GM23338 (cell line): ENCODE data around the gene IL13RA2. TPM values are rescaled to one million over a fixed set of nuclear protein-coding genes. Genes with fewer than 3 reads are reported as not detected.

Source experiments
- ATAC-seq: fragments of 200-7000 bp; cut with Tn5 transposase; 3 replicates; pipeline ENCODE4 v1.9.1; 2020
- DNase-seq: peaks from one replicate; pipeline ENCODE4 v3.0.0-alpha.2; 2015; ENCODE audit warnings: low spot score
- H2AFZ ChIP-seq: fragments of 200-600 bp; sonication (generic); 2 replicates; pipeline ENCODE4 v1.8.0; 2016; ENCODE audit warnings: antibody characterized with exemption, mild to moderate bottlenecking, moderate library complexity
- H3F3A ChIP-seq: fragments of 200-600 bp; sonication (generic); replicated peaks from 2 replicates; pipeline ENCODE4 v1.8.0; 2017; ENCODE audit warnings: antibody characterized with exemption, mixed run types, low read depth
- H3K27ac ChIP-seq: fragments of 200-600 bp; sonication (generic); 2 replicates; pipeline ENCODE4 v1.6.1; 2016; ENCODE audit warnings: low read depth
- H3K27me3 ChIP-seq: fragments of 200-600 bp; sonication (generic); 2 replicates; pipeline ENCODE4 v1.8.0; 2016; ENCODE audit warnings: mild to moderate bottlenecking, mixed run types, moderate library complexity; ENCODE audit not compliant: insufficient read depth
- H3K36me3 ChIP-seq: fragments of 200-600 bp; sonication (generic); 2 replicates; pipeline ENCODE4 v1.8.0; 2016; ENCODE audit warnings: mild to moderate bottlenecking; ENCODE audit not compliant: insufficient read depth
- H3K4me1 ChIP-seq: fragments of 200-600 bp; sonication (generic); 2 replicates; pipeline ENCODE4 v1.8.0; 2016; ENCODE audit warnings: mild to moderate bottlenecking, moderate library complexity; ENCODE audit not compliant: insufficient read depth
- H3K4me2 ChIP-seq: fragments of 200-600 bp; sonication (generic); 2 replicates; pipeline ENCODE4 v1.7.1; 2017; ENCODE audit warnings: mixed run types
- H3K4me3 ChIP-seq: fragments of 200-600 bp; sonication (generic); 2 replicates; pipeline ENCODE4 v1.6.1; 2016; ENCODE audit warnings: mixed run types
- H3K79me2 ChIP-seq: fragments of 200-600 bp; sonication (generic); replicated peaks from 2 replicates; pipeline ENCODE4 v1.8.0; 2017; ENCODE audit warnings: mild to moderate bottlenecking; ENCODE audit not compliant: insufficient read depth
- H3K9me2 ChIP-seq: fragments of 200-600 bp; sonication (generic); 2 replicates; pipeline ENCODE4 v1.8.0; 2017; ENCODE audit not compliant: insufficient read depth
- H4K20me1 ChIP-seq: fragments of 200-600 bp; sonication (generic); replicated peaks from 2 replicates; pipeline ENCODE4 v1.8.0; 2017; ENCODE audit warnings: mild to moderate bottlenecking; ENCODE audit not compliant: insufficient read depth
- H3K27ac Mint-ChIP-seq: 2 replicates; pipeline ENCODE4 v1.8.0; 2020; ENCODE audit warnings: inconsistent platforms, mild to moderate bottlenecking, moderate library complexity, mixed read lengths
- H3K27me3 Mint-ChIP-seq: 3 replicates; pipeline ENCODE4 v1.8.0; 2022; ENCODE audit warnings: low read depth, mild to moderate bottlenecking, moderate library complexity, mixed read lengths, inconsistent platforms; ENCODE audit not compliant: insufficient read depth, poor library complexity
- H3K36me3 Mint-ChIP-seq: 3 replicates; pipeline ENCODE4 v1.8.0; 2021; ENCODE audit warnings: low read depth, mild to moderate bottlenecking, inconsistent platforms, moderate library complexity, mixed read lengths
- H3K4me1 Mint-ChIP-seq: 3 replicates; pipeline ENCODE4 v1.8.0; 2020; ENCODE audit warnings: mild to moderate bottlenecking, inconsistent platforms, mixed read lengths
- H3K4me3 Mint-ChIP-seq: 3 replicates; pipeline ENCODE4 v1.8.0; 2021; ENCODE audit warnings: moderate library complexity, mild to moderate bottlenecking, inconsistent platforms, mixed read lengths
- H3K9me3 Mint-ChIP-seq: 3 replicates; pipeline ENCODE4 v1.8.0; 2020; ENCODE audit warnings: moderate library complexity, mild to moderate bottlenecking, inconsistent platforms, mixed read lengths
- STAT1 ChIP-seq: IDR thresholded peaks from one replicate; pipeline ENCODE4 v1.6.1; 2016; ENCODE audit warnings: antibody characterized with exemption; ENCODE audit not compliant: unreplicated experiment
- ZNF331 ChIP-seq: fragments of 250-450 bp; sonication (Bioruptor Pico); IDR thresholded peaks from 2 replicates; pipeline ENCODE4 v1.5.0; 2020; ENCODE audit warnings: low read depth, mild to moderate bottlenecking, moderate library complexity
- polyA plus RNA-seq: library from polyadenylated mRNA; unstranded; fragments of >200 nt; fragmentation: Nextera tagmentation; extraction: Ambion mirVana; gene quantifications from 2 replicates; pipeline ENCODE4 v1.2.1, GENCODE V29; 2016
- total RNA-seq: library from RNA; depleted of rRNA; stranded (reverse); fragments of >200 nt; shearing (Covaris generic); gene quantifications from 2 replicates; pipeline ENCODE4 v1.2.3, GENCODE V29; 2014
- TF ChIP-seq, protein P1 (sequence below): fragments of 250-450 bp; sonication (Bioruptor Pico); IDR thresholded peaks from 2 replicates; pipeline ENCODE4 v1.5.0; 2020; ENCODE audit warnings: mild to moderate bottlenecking, moderate library complexity
- TF ChIP-seq, protein P2 (sequence below): IDR thresholded peaks from one replicate; pipeline ENCODE4 v1.6.1; 2018; ENCODE audit warnings: antibody characterized with exemption; ENCODE audit not compliant: unreplicated experiment
- TF ChIP-seq, protein P3 (sequence below), 2 experiments: fragments of 200-600 bp in 1 of 2; sonication (generic) in 1 of 2; conservative IDR thresholded peaks; 2 replicates each; pipeline versions ENCODE4 v1.5.1 to v1.6.1; 2016 to 2017; ENCODE audit warnings: antibody characterized with exemption in 2 of 2, low read depth in 2 of 2, mild to moderate bottlenecking in 2 of 2, moderate library complexity in 1 of 2

The IL13RA2 gene
- total and polyA plus RNA-seq, 2 experiments from 2014 or later: not detected

DNA sequence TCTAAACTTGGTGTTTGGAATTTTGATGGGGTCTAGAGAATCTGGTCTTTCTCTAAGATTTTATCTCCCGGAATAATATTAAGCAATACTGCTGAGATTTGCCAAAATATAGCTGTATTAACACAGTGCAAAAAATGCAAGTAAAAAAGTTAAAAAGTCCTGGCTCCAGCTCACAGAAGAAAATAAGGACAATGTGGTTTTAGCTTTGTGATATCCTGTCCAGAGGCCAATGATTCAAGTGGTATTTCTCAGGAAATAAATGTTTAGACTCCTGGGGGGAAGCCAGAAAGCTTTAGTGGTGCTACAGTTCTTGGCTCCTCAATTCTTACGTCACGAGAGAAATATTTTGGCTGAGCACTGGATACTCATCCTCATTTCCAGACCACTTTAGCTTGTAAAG, 40.9 kb upstream of the IL13RA2 start:
- Mint-ChIP-seq H3K9me3 (peaks cover 3% of the 10 kb centered on the region; the same call in 1 of the 3 replicates), H3K27me3 (no peaks in the 10 kb centered on the region), H3K4me3 (no peak overlapping the region), H3K36me3 (peaks cover 2% of the 10 kb centered on the region; the same call in 1 of the 3 replicates), H3K27ac (no peak overlapping the region), H3K4me1 (no peaks in the 10 kb centered on the region)
- Histone ChIP-seq H4K20me1 (no peaks in the 10 kb centered on the region), H3K4me2 (no peak overlapping the region), H3K4me3 (no peak overlapping the region), H2AFZ (no peak overlapping the region), H3K36me3 (no peaks in the 10 kb centered on the region), H3K27me3 (no peaks in the 10 kb centered on the region), H3K27ac (no peak overlapping the region), H3K4me1 (no peaks in the 10 kb centered on the region), H3F3A (no peaks in the 10 kb centered on the region), H3K9me2 (no peaks in the 10 kb centered on the region), H3K79me2 (no peaks in the 10 kb centered on the region)
- no peak for ATAC-seq
- DNase-seq: no peak
- TF ChIP-seq, protein P1, sequence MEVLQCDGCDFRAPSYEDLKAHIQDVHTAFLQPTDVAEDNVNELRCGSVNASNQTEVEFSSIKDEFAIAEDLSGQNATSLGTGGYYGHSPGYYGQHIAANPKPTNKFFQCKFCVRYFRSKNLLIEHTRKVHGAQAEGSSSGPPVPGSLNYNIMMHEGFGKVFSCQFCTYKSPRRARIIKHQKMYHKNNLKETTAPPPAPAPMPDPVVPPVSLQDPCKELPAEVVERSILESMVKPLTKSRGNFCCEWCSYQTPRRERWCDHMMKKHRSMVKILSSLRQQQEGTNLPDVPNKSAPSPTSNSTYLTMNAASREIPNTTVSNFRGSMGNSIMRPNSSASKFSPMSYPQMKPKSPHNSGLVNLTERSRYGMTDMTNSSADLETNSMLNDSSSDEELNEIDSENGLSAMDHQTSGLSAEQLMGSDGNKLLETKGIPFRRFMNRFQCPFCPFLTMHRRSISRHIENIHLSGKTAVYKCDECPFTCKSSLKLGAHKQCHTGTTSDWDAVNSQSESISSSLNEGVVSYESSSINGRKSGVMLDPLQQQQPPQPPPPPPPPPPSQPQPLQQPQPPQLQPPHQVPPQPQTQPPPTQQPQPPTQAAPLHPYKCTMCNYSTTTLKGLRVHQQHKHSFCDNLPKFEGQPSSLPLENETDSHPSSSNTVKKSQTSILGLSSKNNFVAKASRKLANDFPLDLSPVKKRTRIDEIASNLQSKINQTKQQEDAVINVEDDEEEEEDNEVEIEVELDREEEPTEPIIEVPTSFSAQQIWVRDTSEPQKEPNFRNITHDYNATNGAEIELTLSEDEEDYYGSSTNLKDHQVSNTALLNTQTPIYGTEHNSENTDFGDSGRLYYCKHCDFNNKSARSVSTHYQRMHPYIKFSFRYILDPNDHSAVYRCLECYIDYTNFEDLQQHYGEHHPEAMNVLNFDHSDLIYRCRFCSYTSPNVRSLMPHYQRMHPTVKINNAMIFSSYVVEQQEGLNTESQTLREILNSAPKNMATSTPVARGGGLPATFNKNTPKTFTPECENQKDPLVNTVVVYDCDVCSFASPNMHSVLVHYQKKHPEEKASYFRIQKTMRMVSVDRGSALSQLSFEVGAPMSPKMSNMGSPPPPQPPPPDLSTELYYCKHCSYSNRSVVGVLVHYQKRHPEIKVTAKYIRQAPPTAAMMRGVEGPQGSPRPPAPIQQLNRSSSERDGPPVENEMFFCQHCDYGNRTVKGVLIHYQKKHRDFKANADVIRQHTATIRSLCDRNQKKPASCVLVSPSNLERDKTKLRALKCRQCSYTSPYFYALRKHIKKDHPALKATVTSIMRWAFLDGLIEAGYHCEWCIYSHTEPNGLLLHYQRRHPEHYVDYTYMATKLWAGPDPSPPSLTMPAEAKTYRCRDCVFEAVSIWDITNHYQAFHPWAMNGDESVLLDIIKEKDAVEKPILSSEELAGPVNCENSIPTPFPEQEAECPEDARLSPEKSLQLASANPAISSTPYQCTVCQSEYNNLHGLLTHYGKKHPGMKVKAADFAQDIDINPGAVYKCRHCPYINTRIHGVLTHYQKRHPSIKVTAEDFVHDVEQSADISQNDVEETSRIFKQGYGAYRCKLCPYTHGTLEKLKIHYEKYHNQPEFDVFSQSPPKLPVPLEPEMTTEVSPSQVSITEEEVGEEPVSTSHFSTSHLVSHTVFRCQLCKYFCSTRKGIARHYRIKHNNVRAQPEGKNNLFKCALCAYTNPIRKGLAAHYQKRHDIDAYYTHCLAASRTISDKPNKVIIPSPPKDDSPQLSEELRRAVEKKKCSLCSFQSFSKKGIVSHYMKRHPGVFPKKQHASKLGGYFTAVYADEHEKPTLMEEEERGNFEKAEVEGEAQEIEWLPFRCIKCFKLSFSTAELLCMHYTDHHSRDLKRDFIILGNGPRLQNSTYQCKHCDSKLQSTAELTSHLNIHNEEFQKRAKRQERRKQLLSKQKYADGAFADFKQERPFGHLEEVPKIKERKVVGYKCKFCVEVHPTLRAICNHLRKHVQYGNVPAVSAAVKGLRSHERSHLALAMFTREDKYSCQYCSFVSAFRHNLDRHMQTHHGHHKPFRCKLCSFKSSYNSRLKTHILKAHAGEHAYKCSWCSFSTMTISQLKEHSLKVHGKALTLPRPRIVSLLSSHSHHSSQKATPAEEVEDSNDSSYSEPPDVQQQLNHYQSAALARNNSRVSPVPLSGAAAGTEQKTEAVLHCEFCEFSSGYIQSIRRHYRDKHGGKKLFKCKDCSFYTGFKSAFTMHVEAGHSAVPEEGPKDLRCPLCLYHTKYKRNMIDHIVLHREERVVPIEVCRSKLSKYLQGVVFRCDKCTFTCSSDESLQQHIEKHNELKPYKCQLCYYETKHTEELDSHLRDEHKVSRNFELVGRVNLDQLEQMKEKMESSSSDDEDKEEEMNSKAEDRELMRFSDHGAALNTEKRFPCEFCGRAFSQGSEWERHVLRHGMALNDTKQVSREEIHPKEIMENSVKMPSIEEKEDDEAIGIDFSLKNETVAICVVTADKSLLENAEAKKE: no peak
- TF ChIP-seq, protein P2, sequence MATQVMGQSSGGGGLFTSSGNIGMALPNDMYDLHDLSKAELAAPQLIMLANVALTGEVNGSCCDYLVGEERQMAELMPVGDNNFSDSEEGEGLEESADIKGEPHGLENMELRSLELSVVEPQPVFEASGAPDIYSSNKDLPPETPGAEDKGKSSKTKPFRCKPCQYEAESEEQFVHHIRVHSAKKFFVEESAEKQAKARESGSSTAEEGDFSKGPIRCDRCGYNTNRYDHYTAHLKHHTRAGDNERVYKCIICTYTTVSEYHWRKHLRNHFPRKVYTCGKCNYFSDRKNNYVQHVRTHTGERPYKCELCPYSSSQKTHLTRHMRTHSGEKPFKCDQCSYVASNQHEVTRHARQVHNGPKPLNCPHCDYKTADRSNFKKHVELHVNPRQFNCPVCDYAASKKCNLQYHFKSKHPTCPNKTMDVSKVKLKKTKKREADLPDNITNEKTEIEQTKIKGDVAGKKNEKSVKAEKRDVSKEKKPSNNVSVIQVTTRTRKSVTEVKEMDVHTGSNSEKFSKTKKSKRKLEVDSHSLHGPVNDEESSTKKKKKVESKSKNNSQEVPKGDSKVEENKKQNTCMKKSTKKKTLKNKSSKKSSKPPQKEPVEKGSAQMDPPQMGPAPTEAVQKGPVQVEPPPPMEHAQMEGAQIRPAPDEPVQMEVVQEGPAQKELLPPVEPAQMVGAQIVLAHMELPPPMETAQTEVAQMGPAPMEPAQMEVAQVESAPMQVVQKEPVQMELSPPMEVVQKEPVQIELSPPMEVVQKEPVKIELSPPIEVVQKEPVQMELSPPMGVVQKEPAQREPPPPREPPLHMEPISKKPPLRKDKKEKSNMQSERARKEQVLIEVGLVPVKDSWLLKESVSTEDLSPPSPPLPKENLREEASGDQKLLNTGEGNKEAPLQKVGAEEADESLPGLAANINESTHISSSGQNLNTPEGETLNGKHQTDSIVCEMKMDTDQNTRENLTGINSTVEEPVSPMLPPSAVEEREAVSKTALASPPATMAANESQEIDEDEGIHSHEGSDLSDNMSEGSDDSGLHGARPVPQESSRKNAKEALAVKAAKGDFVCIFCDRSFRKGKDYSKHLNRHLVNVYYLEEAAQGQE: no peak
- TF ChIP-seq, protein P3, sequence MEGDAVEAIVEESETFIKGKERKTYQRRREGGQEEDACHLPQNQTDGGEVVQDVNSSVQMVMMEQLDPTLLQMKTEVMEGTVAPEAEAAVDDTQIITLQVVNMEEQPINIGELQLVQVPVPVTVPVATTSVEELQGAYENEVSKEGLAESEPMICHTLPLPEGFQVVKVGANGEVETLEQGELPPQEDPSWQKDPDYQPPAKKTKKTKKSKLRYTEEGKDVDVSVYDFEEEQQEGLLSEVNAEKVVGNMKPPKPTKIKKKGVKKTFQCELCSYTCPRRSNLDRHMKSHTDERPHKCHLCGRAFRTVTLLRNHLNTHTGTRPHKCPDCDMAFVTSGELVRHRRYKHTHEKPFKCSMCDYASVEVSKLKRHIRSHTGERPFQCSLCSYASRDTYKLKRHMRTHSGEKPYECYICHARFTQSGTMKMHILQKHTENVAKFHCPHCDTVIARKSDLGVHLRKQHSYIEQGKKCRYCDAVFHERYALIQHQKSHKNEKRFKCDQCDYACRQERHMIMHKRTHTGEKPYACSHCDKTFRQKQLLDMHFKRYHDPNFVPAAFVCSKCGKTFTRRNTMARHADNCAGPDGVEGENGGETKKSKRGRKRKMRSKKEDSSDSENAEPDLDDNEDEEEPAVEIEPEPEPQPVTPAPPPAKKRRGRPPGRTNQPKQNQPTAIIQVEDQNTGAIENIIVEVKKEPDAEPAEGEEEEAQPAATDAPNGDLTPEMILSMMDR (conservative IDR thresholded peaks at IDR 0.05; ENCODE audit: low read depth in 2 of 2): no peak
- TF ChIP-seq STAT1 (no peak), ZNF331 (CRISPR knock-in tag) (no peak)
